Trophoblast cell (in vitro differentiated cells and primary cell): ENCODE results near the gene FCER1G.
"Not testable (repeated sequence)": the region's sequence is repeated elsewhere in the genome, so short reads cannot be mapped to it uniquely, and the experiment has no call there.

Experiments
- DNase-seq, 2 donors: peaks; one replicate each; pipeline ENCODE4 v3.0.0-alpha.2; 2016
- H2AFZ ChIP-seq: 2 replicates; pipeline ENCODE4 v1.6.1; 2013; ENCODE audit warnings: low read length, moderate library complexity, mild to moderate bottlenecking; ENCODE audit not compliant: insufficient read depth, poor library complexity
- H2AK5ac ChIP-seq: 2 replicates; pipeline ENCODE4 v1.6.1; 2013; ENCODE audit warnings: mild to moderate bottlenecking, low read length
- H2BK120ac ChIP-seq: 2 replicates; pipeline ENCODE4 v1.6.1; 2013; ENCODE audit warnings: low read length, mild to moderate bottlenecking, moderate library complexity; ENCODE audit not compliant: insufficient read depth, poor library complexity
- H2BK12ac ChIP-seq: 2 replicates; pipeline ENCODE4 v1.6.1; 2013; ENCODE audit warnings: mild to moderate bottlenecking, low read length, moderate library complexity
- H2BK5ac ChIP-seq: 2 replicates; pipeline ENCODE4 v1.6.1; 2013; ENCODE audit warnings: low read length, low read depth, moderate library complexity, mild to moderate bottlenecking; ENCODE audit not compliant: poor library complexity
- H3K14ac ChIP-seq: 2 replicates; pipeline ENCODE4 v1.6.1; 2013; ENCODE audit warnings: mild to moderate bottlenecking, low read length
- H3K18ac ChIP-seq: 2 replicates; pipeline ENCODE4 v1.6.1; 2013; ENCODE audit warnings: mild to moderate bottlenecking, low read length
- H3K23ac ChIP-seq: 2 replicates; pipeline ENCODE4 v1.6.1; 2013; ENCODE audit warnings: low read length
- H3K27ac ChIP-seq: 2 replicates; pipeline ENCODE4 v1.5.1; 2013; ENCODE audit warnings: low read depth, mild to moderate bottlenecking, inconsistent platforms, low read length, moderate library complexity
- H3K27me3 ChIP-seq: 2 replicates; pipeline ENCODE4 v1.6.1; 2013; ENCODE audit warnings: inconsistent platforms, mild to moderate bottlenecking, low read length, moderate library complexity; ENCODE audit not compliant: insufficient read depth
- H3K36me3 ChIP-seq, 2 experiments: 1 replicate in 1 of 2; 2 replicates in 1 of 2; pipeline ENCODE4 v1.6.1; 2013; ENCODE audit warnings: low read length in 2 of 2, mild to moderate bottlenecking in 2 of 2, moderate library complexity in 1 of 2; ENCODE audit not compliant: insufficient read depth in 2 of 2, control insufficient read depth in 1 of 2
- H3K4ac ChIP-seq: 2 replicates; pipeline ENCODE4 v1.6.1; 2013; ENCODE audit warnings: low read depth, mild to moderate bottlenecking, low read length, moderate library complexity
- H3K4me1 ChIP-seq, 2 experiments: 1 replicate in 1 of 2; 2 replicates in 1 of 2; pipeline ENCODE4 v1.6.1; 2013; ENCODE audit warnings: low read length in 2 of 2, mild to moderate bottlenecking in 2 of 2, moderate library complexity in 1 of 2; ENCODE audit not compliant: insufficient read depth in 2 of 2, control insufficient read depth in 1 of 2
- H3K4me2 ChIP-seq: 2 replicates; pipeline ENCODE4 v1.6.1; 2013; ENCODE audit warnings: inconsistent platforms, mild to moderate bottlenecking, low read length, moderate library complexity
- H3K4me3 ChIP-seq: 2 replicates; pipeline ENCODE4 v1.5.1; 2013; ENCODE audit warnings: mild to moderate bottlenecking, low read depth, low read length, inconsistent platforms
- H3K79me1 ChIP-seq: one replicate; pipeline ENCODE4 v1.6.1; 2013; ENCODE audit warnings: low read length
- H3K79me2 ChIP-seq: 2 replicates; pipeline ENCODE4 v1.6.1; 2013; ENCODE audit warnings: low read length, mild to moderate bottlenecking; ENCODE audit not compliant: control insufficient read depth, insufficient read depth, poor library complexity
- H3K9ac ChIP-seq: 2 replicates; pipeline ENCODE4 v1.6.1; 2013; ENCODE audit warnings: mild to moderate bottlenecking, low read length
- H3K9me3 ChIP-seq: 2 replicates; pipeline ENCODE4 v1.6.1; 2013; ENCODE audit warnings: low read depth, mild to moderate bottlenecking, control low read depth, inconsistent platforms, low read length; ENCODE audit not compliant: insufficient read depth
- H4K12ac ChIP-seq: 2 replicates; pipeline ENCODE4 v1.6.1; 2013; ENCODE audit warnings: low read depth, mild to moderate bottlenecking, low read length, moderate library complexity
- H4K8ac ChIP-seq: 2 replicates; pipeline ENCODE4 v1.6.1; 2013; ENCODE audit warnings: low read depth, mild to moderate bottlenecking, low read length, moderate library complexity
- H4K91ac ChIP-seq: one replicate; pipeline ENCODE4 v1.6.1; 2013; ENCODE audit warnings: low read depth, mild to moderate bottlenecking, low read length, moderate library complexity
- WGBS: extraction: QIAGEN DNeasy Blood & Tissue Kit; methylation state at CpG from one replicate; pipeline ENCODE4 v1.1.7; 2013; ENCODE audit warnings: missing lambda C conversion rate; ENCODE audit not compliant: insufficient read length, insufficient coverage; ENCODE audit errors: extremely low coverage; 5-methylcytosine and 5-hydroxymethylcytosine counted together

FCER1G gene

DNA sequence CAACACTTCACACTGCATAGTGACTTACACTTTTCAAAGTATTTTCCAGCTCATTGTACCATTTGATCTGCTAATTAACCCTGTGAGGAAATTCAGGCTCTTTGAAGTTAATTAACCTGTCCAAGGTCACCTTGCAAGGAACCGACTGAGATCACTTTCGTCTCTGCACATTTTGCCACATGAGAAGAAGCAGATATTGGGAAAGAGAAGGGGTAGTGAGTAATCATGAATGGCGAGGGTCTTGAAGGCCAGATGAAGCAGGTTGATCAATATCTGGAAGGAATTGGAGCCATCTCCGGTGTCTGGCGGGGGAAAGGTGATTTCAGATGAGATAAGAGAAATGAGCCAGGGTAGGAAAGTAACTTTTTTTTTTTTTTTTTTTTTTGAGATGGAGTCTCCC is 4.9 kb downstream of the FCER1G start:
- H4K12ac ChIP-seq = no peak overlapping the region
- no peak overlapping the region for H2BK120ac ChIP-seq
- no peak overlapping the region for H2BK12ac ChIP-seq
- H3K4ac ChIP-seq = no peak overlapping the region
- H2AFZ ChIP-seq = no peak overlapping the region
- no peaks in the 10 kb centered on the region for H3K9me3 ChIP-seq
- no peak overlapping the region for H2AK5ac ChIP-seq
- H3K79me2 ChIP-seq = no peaks in the 10 kb centered on the region
- no peak overlapping the region for H3K4me3 ChIP-seq
- peaks cover 29 to 30% of the 10 kb centered on the region in 2 experiments for H3K4me1 ChIP-seq
- no peak overlapping the region for H4K8ac ChIP-seq
- no peak overlapping the region for H3K9ac ChIP-seq
- H3K36me3 ChIP-seq = peaks cover 3% of the 10 kb centered on the region in 2 experiments
- no peaks in the 10 kb centered on the region for H3K27me3 ChIP-seq
- no peak overlapping the region for H3K4me2 ChIP-seq
- no peak overlapping the region for H3K14ac ChIP-seq
- no CpG with 5 or more reads among the region's 5 CpGs for WGBS
- no peak overlapping the region for H3K23ac ChIP-seq
- H3K27ac ChIP-seq = no peak overlapping the region
- no peak overlapping the region for H4K91ac ChIP-seq
- no peak overlapping the region for H3K18ac ChIP-seq
- no peak for DNase-seq
- no peak overlapping the region for H2BK5ac ChIP-seq
- H3K79me1 ChIP-seq = peaks cover 26% of the 10 kb centered on the region

DNA sequence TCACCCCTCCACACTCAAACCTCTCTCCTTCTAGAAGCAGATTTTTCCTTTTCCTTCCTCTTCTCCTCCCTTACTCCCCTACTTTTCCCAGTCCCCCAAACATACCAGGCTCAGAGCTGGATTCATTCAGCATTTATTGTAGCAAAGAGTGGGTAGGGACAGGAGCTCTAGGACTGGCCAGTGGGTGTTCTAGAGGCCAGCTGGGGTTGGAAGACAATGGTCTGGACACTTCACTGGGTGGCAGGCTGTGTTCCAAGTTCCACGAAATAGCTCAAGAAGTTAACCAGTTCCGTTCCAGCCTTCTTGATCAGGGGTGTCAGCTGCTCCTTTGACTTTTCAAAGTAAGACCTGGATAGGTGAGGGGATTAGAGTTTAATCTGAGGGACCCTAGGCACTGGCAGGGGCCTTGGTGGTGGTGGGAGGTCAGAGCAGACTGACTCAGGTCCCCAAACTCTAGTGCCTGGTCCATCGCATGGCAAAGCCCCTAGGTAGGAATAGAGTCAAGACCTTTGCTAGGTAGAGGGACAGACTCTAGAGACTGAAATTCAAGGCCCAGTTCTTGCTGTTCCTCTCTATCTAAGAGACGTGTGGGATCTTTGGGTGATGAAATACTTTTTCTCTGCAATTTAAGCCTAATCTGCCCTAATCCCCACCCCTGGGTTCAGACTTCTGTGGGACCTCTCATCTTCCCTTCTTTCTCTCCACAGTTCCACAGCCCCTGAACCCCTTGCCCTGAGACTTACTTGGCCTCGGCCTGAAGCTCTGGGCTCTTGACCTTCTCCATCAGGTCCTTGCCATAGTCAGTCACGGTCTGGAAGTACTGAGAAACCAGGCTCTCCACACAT is 7.3 kb downstream of the FCER1G start:
- no peaks in the 10 kb centered on the region for H3K36me3 ChIP-seq
- H4K91ac ChIP-seq = peak overlapping the region; percentile 43
- no peak for DNase-seq
- H3K27me3 ChIP-seq = no peaks in the 10 kb centered on the region
- H3K18ac ChIP-seq = no peak overlapping the region
- H3K9me3 ChIP-seq = no peaks in the 10 kb centered on the region
- H2AFZ ChIP-seq = no peak overlapping the region
- H3K23ac ChIP-seq = no peak overlapping the region
- H3K9ac ChIP-seq = no peak overlapping the region
- no peak overlapping the region for H2BK120ac ChIP-seq
- peaks cover 5% of the 10 kb centered on the region for H3K79me2 ChIP-seq
- H3K27ac ChIP-seq = no peak overlapping the region
- no peak overlapping the region for H4K12ac ChIP-seq
- H4K8ac ChIP-seq = no peak overlapping the region
- H2BK5ac ChIP-seq = peak overlapping the region; percentile 43
- H3K14ac ChIP-seq = no peak overlapping the region
- peaks cover 34% of the 10 kb centered on the region for H3K79me1 ChIP-seq
- no peak overlapping the region for H2AK5ac ChIP-seq
- no peak overlapping the region for H3K4ac ChIP-seq
- no CpG with 5 or more reads among the region's 6 CpGs for WGBS
- no peak overlapping the region for H3K4me2 ChIP-seq
- no peak overlapping the region for H3K4me3 ChIP-seq
- H2BK12ac ChIP-seq = peak overlapping the region; percentile 77
- peaks cover 33 to 36% of the 10 kb centered on the region in 2 experiments for H3K4me1 ChIP-seq

DNA sequence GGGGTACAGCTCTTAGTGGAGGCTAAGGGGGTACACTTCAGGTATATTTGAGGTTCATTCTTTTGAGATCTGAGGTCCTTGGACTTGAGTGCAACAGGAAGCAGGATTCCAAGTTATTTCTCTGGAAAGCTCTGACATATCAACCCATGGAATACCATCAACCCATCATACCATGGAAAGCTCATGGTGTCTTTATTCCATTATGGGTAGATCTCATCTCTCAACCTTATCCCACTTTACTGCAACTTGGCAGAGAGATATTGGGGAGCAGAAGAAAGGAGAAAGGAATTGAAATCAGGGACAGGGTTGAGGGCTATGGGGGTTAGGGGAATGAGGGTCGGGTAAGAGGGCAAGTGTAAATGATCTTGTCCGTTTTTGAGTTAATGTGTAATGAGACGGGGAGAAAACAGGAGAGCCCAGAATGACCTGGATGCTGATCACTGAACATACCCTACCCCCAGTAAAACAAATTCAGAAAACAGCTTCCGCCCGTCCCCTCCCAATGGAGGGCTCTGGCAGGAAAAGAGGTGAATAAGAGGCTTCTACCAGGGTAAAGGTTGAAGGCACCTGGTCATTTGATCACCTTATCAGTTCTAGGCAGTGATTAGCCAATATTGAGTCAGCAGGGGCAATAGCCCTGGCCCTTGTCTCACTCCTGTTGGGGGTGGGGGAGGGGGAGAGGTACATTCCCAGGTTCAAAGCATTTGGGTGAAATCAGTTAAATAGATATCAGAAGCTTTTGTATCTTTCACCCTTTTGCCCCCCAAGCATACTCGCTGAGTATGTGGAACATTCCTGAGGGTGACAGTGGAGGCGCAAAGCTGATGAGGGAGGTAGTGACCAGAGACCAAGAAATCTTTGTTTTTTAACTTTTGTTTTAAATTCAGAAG is 9.0 kb downstream of the FCER1G start:
- no peaks in the 10 kb centered on the region for H3K9me3 ChIP-seq
- peaks cover 4 to 10% of the 10 kb centered on the region in 2 experiments for H3K36me3 ChIP-seq
- H2BK5ac ChIP-seq = no peak overlapping the region
- no peak overlapping the region for H3K4me2 ChIP-seq
- no peak overlapping the region for H3K18ac ChIP-seq
- peak overlapping the region; percentile 48 for H4K91ac ChIP-seq
- H4K8ac ChIP-seq = no peak overlapping the region
- H4K12ac ChIP-seq = no peak overlapping the region
- peaks cover 34 to 36% of the 10 kb centered on the region in 2 experiments for H3K4me1 ChIP-seq
- no peak overlapping the region for H3K23ac ChIP-seq
- WGBS = 100% methylated on average over 3 of the region's 7 CpGs
- peak overlapping the region; percentile 68 for H2BK12ac ChIP-seq
- no peak overlapping the region for H2AK5ac ChIP-seq
- H3K4ac ChIP-seq = no peak overlapping the region
- DNase-seq = no peak
- H3K27me3 ChIP-seq = no peaks in the 10 kb centered on the region
- peaks cover 5% of the 10 kb centered on the region for H3K79me2 ChIP-seq
- peaks cover 30% of the 10 kb centered on the region for H3K79me1 ChIP-seq
- no peak overlapping the region for H3K9ac ChIP-seq
- H2BK120ac ChIP-seq = peak overlapping the region; percentile 46
- H2AFZ ChIP-seq = no peak overlapping the region
- no peak overlapping the region for H3K4me3 ChIP-seq
- no peak overlapping the region for H3K27ac ChIP-seq
- H3K14ac ChIP-seq = no peak overlapping the region

DNA sequence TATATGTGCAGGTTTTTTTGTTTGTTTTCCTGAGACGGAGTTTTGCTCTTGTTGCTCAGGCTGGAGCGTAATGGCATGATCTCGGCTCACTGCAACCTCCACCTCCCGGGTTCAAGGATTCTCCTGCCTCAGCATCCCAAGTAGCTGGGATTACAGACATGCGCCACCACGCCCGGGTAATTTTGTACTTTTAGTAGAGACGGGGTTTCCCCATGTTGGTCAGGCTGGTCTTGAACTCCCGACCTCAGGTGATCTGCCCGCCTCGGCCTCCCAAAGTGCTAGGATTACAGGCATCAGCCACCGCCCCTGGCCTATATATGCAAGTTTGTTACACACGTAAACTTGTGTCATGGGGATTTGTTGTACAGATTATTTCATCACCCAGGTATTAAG is 9.6 kb downstream of the FCER1G start:
- DNase-seq, H2BK5ac ChIP-seq, H2BK120ac ChIP-seq, H3K14ac ChIP-seq, H3K4me2 ChIP-seq, H3K4ac ChIP-seq, H3K27ac ChIP-seq, H3K27me3 ChIP-seq, H3K18ac ChIP-seq, H4K91ac ChIP-seq, H3K4me3 ChIP-seq, H3K9ac ChIP-seq, H3K79me2 ChIP-seq, H2BK12ac ChIP-seq, H2AFZ ChIP-seq, H2AK5ac ChIP-seq, H3K9me3 ChIP-seq, H3K23ac ChIP-seq, H4K8ac ChIP-seq, H4K12ac ChIP-seq: not testable (repeated sequence)
- peaks cover 27% of the 10 kb centered on the region for H3K79me1 ChIP-seq
- WGBS = no CpG with 5 or more reads among the region's 13 CpGs
- H3K4me1 ChIP-seq = peaks cover 28 to 31% of the 10 kb centered on the region in 2 experiments
- peaks cover 7 to 16% of the 10 kb centered on the region in 2 experiments for H3K36me3 ChIP-seq
